Measurements from ENCODE around the gene TPT1.
"Not testable (repeated sequence)": the region's sequence is repeated elsewhere in the genome, so short reads cannot be mapped to it uniquely, and the experiment has no call there.

The TPT1 gene

GRCh38 chr13:45341034-45341798, at the start of gene TPT1:
Gene TPT1, minus strand, starts transcription at chr13:45341183. Its CDS starts 114 bp downstream, at chr13:45341069.
- DNase-seq, result peak; percentile 99

DNA sequence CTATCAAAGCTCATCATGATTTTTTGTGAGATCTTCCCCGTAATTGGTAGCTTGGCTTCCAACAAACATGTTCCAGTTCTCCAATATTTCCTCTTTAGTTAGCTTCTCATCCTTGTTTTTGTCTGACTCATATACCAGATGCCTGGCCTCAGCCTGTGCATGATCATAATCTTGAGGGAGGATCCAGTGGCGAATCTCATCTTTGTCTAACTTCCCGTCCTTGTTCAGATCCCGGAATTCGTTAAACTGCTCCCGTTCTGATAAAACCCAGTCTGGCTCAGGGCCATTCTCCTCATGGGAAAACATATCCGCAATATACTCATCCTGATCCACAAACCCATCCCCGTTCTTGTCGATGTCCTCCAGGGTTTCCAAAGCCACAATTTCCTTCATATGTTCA, 49.4 kb upstream of the TPT1 start:
- DNase-seq, result not testable (repeated sequence)

DNA sequence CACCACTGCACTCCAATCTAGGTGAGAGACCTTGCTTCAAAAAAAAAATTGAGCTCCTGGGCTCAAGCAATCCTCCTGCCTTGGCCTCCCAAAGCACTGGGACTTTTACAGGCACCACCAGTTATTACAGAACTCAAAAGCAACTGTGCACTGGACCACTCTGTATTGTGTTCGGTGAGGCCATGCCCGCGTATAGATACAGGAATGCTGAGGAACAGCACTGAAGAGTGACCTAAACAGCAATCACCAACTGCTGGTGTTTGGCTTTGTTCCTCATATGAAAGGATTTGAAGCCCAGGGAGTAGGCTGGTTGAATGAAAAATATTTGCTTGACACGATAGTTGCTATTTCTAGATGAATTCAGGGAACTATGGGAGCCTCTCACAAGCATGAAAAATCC, 47.7 kb upstream of the TPT1 start:
- DNase-seq, result no peak

GRCh38 chr13:45386892-45387575, 46.1 kb upstream of the TPT1 start:
- DNase-seq, result not testable (repeated sequence)

- DNase-seq, result no peak
These were observed 45.0 kb upstream of the TPT1 start for GRCh38 chr13:45385907-45386553.

- DNase-seq, result no peak
These were observed 44.3 kb upstream of the TPT1 start for GRCh38 chr13:45385320-45385719.

DNA sequence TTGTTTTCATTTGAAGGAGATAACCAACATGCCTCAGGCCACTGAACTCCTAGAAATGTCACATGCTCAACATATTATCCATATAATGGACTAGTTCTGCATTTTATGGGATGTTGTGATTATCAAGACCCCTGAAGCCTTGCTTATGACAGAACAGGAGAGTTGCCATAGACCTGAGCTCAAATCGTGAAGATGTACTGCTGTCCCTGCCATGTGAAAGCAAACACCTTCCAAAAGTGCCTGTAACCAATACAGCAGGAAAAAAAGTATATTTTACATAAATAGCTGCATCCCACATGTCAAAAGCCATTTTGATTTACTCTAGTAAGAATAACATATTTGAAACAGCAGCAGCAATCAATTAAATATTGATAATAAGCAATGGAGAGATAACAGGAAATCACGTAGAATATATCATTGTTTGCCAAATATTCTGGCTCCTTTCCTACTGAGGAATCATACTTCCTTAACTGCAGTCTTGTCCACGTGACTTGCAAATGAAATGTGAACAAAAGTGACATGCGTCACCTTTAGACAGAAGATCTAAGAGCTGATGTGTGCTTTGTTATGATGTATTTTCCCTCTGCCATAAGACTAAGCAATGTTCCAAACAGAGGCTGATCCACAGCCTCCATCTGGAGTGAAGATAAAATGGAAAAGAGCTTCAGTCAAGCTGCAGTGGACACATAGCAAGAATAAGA, 43.6 kb upstream of the TPT1 start:
- DNase-seq, result no peak

GRCh38 chr13:45382739-45383138, 41.8 kb upstream of the TPT1 start:
- DNase-seq, result not testable (repeated sequence)

GRCh38 chr13:45381196-45381595, 40.2 kb upstream of the TPT1 start:
- no peak for DNase-seq

DNA sequence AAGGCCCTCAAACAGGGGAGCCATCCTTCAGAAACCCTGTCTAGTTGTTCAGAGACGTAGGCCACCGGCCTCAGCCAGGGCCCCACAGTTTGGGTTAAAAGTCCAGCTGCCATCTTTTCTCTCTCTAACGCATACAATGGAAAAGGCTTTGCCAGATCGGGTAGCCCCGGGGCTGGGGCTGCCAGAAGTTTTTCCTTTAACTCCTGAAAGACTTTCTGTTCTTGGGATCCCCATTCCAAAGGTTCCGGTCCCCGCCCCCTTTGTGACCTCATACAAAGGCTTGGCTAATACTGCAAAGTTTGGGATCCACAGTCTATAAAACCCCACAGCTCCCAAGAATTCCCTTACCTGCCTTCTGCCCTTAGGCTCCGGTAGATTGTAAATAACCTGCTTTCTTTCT, 39.7 kb upstream of the TPT1 start:
- not testable (repeated sequence) for DNase-seq

GRCh38 chr13:45379516-45379915, 38.5 kb upstream of the TPT1 start:
- not testable (repeated sequence) for DNase-seq

DNA sequence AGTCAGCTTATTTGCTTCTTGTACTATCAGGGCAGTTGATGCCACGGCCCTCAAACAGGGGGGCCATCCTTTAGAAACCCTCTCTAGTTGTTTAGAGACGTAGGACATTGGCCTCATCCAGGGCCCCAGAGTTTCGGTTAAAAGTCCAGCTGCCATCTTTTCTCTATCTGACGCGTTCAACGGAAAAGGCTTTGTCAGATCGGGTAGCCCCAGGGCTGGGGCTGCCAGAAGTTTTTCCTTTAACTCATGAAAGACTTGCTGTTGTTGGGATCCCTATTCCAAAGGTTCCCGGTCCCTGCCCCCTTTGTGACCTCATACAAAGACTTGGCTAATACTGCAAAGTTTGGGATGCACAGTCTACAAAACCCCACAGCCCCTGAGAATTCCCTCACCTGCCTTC, 37.8 kb upstream of the TPT1 start:
- not testable (repeated sequence) for DNase-seq

GRCh38 chr13:45377314-45377713, 36.3 kb upstream of the TPT1 start:
- not testable (repeated sequence) for DNase-seq

GRCh38 chr13:45376651-45377050, 35.7 kb upstream of the TPT1 start:
- not testable (repeated sequence) for DNase-seq

DNA sequence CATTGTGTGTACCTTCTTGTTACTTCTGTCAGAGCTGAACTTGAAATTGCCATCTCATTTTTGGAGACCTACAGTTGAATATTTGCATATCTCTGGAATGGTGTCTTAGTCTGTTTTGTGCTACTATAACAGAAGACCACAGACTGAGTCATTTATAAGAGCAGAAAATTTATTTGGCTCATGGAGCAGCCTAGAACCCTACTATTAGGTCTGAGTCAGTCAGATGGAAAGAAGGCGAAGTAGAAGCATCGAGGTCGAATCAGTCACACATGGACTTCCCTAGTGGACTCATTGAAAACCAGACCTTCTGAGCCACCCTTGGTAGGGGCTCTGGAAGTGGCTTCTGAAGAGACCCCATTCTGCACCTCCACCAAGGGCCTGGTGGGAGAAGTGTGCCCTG, 33.9 kb upstream of the TPT1 start:
- no peak for DNase-seq

DNA sequence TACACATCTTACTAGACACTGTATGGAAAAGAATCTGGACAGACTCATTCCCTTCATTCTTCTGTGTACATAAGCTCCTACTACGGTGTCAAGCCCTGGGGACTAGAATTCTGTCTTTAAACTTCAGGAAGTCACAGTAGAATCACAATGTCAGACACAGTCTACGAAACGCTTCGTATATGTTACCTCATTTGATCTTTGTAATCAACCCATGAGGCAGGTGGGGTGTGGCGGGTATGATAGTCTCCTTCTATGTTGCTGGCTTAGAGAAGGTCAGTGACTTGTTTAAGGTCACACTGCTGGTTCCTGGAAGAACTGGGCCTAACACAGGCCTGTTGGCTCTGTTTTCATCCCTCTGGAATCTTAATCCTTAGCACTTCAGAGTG, 32.2 kb upstream of the TPT1 start:
- no peak for DNase-seq

DNA sequence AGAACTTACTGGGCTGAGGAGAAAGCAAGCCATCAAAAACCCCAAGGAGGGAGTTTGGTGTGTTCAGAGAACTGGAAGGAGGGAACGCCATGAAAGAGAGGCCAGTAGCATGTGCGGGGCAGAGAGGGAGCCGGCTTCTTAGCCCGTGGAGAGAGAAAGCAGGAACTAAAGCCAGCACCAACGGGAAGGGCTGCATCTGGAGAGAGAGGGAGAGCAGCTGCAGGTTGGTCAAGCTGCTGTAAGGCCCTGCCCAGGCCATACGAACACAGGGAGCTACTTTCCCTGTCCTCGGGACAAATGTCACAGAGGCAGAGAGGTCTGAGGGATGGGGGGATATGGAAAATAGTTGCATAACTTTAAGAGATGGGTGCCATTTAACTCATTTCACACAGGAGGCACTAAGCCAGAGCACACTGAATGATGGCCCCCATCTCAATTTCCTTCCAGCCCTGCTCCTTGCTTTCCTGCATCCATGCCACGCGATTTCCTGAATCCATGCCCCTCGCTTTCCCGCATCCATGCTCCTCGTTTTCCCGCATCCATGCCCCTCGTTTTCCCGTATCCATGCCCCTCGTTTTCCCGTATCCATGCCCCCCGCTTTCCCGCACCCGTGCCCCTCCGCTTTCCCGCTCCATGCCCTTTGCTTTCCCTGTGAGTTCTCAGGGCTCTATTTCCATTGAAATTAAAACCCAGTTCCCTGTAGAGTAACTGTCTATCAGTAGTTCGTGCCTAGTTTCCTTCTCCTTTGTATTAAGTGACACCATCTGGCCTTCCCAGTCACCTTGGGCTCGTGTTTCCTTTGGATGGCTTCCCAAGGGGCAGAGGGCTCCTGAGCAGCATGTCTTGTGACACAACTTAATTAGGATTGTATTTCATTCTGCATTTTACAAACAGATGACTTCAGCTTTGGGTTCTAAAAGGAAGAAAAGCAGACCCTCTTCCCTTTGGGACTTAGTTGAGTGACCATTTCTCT, 31.5 kb upstream of the TPT1 start:
- no peak for DNase-seq

DNA sequence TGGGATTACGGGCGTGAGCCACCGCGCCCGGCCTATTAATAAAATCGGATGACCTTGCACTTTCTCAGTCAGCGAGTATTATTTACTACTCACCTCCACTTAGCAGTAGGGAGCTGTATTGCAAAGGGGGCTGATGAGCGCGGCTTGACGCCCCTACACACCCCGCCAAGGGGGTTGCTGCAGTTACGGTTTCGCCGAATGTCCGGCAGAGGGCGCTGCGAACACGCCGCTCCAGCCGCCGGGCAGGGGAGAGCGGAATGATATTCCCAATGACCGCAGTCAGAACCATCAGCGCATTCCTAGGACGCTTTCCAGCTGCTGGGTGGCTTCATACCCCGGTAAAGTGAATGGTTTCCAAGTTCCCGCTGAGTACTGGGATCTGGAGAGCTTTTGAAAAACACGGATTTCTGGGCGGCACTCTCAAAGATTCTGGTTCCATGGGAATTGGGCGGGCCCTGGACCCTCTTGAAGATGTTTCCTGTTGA, 30.0 kb upstream of the TPT1 start:
- peak; percentile 61 for DNase-seq

DNA sequence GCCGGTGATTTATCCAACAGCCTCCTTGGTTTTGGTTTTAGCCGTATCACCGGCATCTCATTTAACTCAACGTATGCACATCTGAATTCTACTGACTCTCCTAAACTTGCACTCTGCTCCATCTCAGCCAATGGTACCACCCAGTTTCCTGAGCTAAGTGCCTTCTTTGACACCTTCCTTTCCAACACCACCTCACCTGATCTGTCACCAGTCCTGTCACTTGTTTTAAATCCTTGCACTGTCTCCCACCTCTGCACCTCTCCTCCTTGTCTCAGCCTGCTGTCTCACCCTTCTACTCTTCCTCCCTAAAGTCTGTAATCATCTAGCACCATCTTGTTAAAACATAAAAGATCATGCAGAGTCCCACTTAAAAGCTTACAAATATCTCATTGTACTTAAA, 28.1 kb upstream of the TPT1 start:
- DNase-seq, result no peak

DNA sequence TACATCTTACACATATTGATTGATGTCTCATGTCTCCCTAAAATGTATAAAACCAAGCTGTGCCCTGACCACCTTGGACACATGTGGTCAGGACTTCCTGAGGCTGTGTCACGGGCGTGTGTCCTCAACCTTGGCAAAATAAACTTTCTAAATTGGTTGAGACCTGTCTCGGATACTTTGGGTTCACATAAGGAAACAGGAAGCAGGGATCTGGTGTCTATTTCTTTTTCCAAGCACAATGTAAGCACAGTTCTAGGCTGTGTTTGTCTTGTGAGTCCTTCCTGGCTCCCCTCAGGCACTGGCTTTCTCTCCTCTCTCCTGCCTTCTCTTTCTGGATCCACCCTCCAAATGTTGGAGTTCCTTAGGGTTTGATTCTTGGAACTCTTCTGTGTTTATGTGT, 27.6 kb upstream of the TPT1 start:
- DNase-seq, result no peak

GRCh38 chr13:45368005-45368404, 27.0 kb upstream of the TPT1 start:
- DNase-seq, result peak; percentile 17

GRCh38 chr13:45367358-45367757, 26.4 kb upstream of the TPT1 start:
- DNase-seq, result peak; percentile 95

Measured in activated CD4-positive, alpha-beta T cell treated with anti-CD3 and anti-CD28 coated beads, Interleukin-2, Interleukin-6, amounts not matched to agents 100 ng/mL and 50 ng/mL, durations not matched to agents 16 hours and 8 hours (primary cell).